Measurements from ENCODE around the gene MALT1. TPM values are rescaled to one million over a fixed set of nuclear protein-coding genes. Genes with fewer than 3 reads are reported as not detected.

Gene MALT1
- total and polyA plus RNA-seq, 9 donors, result 9.0 to 24.7 (median 17.0) TPM

- peaks cover 0 to 8% of the 10 kb centered on the region in 2 donors for H3K9me3 ChIP-seq
- H3K4me1 ChIP-seq (ENCODE audit: insufficient read depth), result no peaks in the 10 kb centered on the region
- TF ChIP-seq CTCF (IDR thresholded peaks at IDR 0.05) (no peak), POLR2A (IDR thresholded peaks at IDR 0.05) (no peak)
- no peak overlapping the region for H3K4me3 ChIP-seq
- intact Hi-C loops (cut with DNase I), result no loop called here
- H3K27me3 ChIP-seq, result no peaks in the 10 kb centered on the region
- no peaks in the 10 kb centered on the region for H3K36me3 ChIP-seq
- no peak for DNase-seq
- H3K27ac ChIP-seq, result no peak overlapping the region
- 85 to 100% (median 98%) methylated on average over 1 of the region's 1 CpG for WGBS, 3 donors
These were observed 77.8 kb downstream of the MALT1 start for GRCh38 chr18:58748899-58749595.

- TF ChIP-seq EP300 (IDR thresholded peaks at IDR 0.05) (no peak), POLR2A (IDR thresholded peaks at IDR 0.05) (no peak), CTCF (IDR thresholded peaks at IDR 0.05) (no peak)
- no peaks in the 10 kb centered on the region for H3K36me3 ChIP-seq
- H3K4me1 ChIP-seq (ENCODE audit: insufficient read depth), result peaks cover 1% of the 10 kb centered on the region
- intact Hi-C loops (cut with DNase I), result no loop called here
- H3K4me3 ChIP-seq, result no peak overlapping the region
- no peak overlapping the region for H3K27ac ChIP-seq
- H3K27me3 ChIP-seq, result no peaks in the 10 kb centered on the region
- no peak for DNase-seq
- H3K9me3 ChIP-seq, result peaks cover 0 to 4% of the 10 kb centered on the region in 2 donors
- WGBS, 3 donors, result 16 to 31% (median 17%) methylated on average over 3 of the region's 3 CpGs
These were observed 82.7 kb downstream of the MALT1 start for GRCh38 chr18:58753976-58754375.

- H3K4me1 ChIP-seq (ENCODE audit: insufficient read depth), result peaks cover 1% of the 10 kb centered on the region
- no peak overlapping the region for H3K27ac ChIP-seq
- no peaks in the 10 kb centered on the region for H3K9me3 ChIP-seq
- WGBS, 3 donors, result 21 to 40% (median 30%) methylated on average over 10 of the region's 10 CpGs
- intact Hi-C loops (cut with DNase I), result no loop called here
- no peaks in the 10 kb centered on the region for H3K36me3 ChIP-seq
- H3K4me3 ChIP-seq, result no peak overlapping the region
- H3K27me3 ChIP-seq, result no peaks in the 10 kb centered on the region
- no peak for TF ChIP-seq CTCF (IDR thresholded peaks at IDR 0.05)
- no peak for TF ChIP-seq POLR2A (IDR thresholded peaks at IDR 0.05)
- TF ChIP-seq EP300 (IDR thresholded peaks at IDR 0.05), result no peak
- no peak for DNase-seq
These were observed 83.3 kb downstream of the MALT1 start for GRCh38 chr18:58754544-58755068.

GRCh38 chr18:58755304-58756010, 84.2 kb downstream of the MALT1 start:
- intact Hi-C loops (cut with DNase I), result no loop called here
- H3K4me3 ChIP-seq, result no peak overlapping the region
- H3K27ac ChIP-seq, result no peak overlapping the region
- H3K9me3 ChIP-seq, result no peaks in the 10 kb centered on the region
- H3K27me3 ChIP-seq, result no peaks in the 10 kb centered on the region
- no peaks in the 10 kb centered on the region for H3K36me3 ChIP-seq
- no peak for DNase-seq
- H3K4me1 ChIP-seq (ENCODE audit: insufficient read depth), result peaks cover 1% of the 10 kb centered on the region
- TF ChIP-seq EP300 (IDR thresholded peaks at IDR 0.05) (no peak), CTCF (IDR thresholded peaks at IDR 0.05) (no peak), POLR2A (IDR thresholded peaks at IDR 0.05) (no peak)
- WGBS, 3 donors, result 81 to 88% (median 86%) methylated on average over 15 of the region's 15 CpGs
